ENCODE data around the gene GFOD2. TPM values are rescaled to one million over a fixed set of nuclear protein-coding genes. Genes with fewer than 3 reads are reported as not detected.

GFOD2 gene
- total RNA-seq, 1 experiment from 2014 or later: 23.9 TPM

GRCh38 chr16:67667453-67667816 lies 51.7 kb downstream of the GFOD2 start:
- intact Hi-C loops (cut with micrococcal nuclease; ENCODE audit: unreplicated experiment): loop anchor here (5.0 kb wide), 1 partner anchor 120 kb away; no protein-coding TSS in a partner anchor
- no peaks in the 10 kb centered on the region for H3K27me3 Mint-ChIP-seq (ENCODE audit: unreplicated experiment)

GRCh38 chr16:67666559-67667452 lies 52.3 kb downstream of the GFOD2 start, which contains the start of the genes C16orf86 and ENKD1:
Gene C16orf86, plus strand, starts transcription at chr16:67666814. Its CDS starts 157 bp downstream, at chr16:67666971.
Gene ENKD1, minus strand, starts transcription at chr16:67666750. Its CDS starts 308 bp downstream, at chr16:67666442.
- intact Hi-C loops (cut with micrococcal nuclease; ENCODE audit: unreplicated experiment): loop anchor here (5.0 kb wide), 1 partner anchor 120 kb away; no protein-coding TSS in a partner anchor
- no TSS peak for BruUV-seq (replicated peaks)
- CTCF ChIA-PET: interaction anchor here (1.4 to 4.1 kb wide), 3 partner anchors 53 to 146 kb away, joined by 4 to 31 read pairs (median 11); partner anchors contain the start of gene GFOD2
- Mint-ChIP-seq H3K27me3 (ENCODE audit: unreplicated experiment) (no peaks in the 10 kb centered on the region), H3K4me1 (ENCODE audit: low read depth, unreplicated experiment) (no peaks in the 10 kb centered on the region), H3K9me3 (ENCODE audit: low read depth, unreplicated experiment) (no peaks in the 10 kb centered on the region), H3K36me3 (ENCODE audit: insufficient read depth, unreplicated experiment) (peaks cover 48% of the 10 kb centered on the region), H3K27ac (ENCODE audit: unreplicated experiment) (peak within 1 kb of the TSS; percentile 1), H3K4me3 (ENCODE audit: low read depth, unreplicated experiment) (peak within 1 kb of the TSS; percentile 88)
- DNase-seq: peak; percentile 82
- no peak for TF ChIP-seq CTCF (IDR thresholded peaks at IDR 0.05; ENCODE audit: unreplicated experiment)

More at GRCh38 chr16:67667453-67667816, 51.7 kb downstream of the GFOD2 start:
- H3K4me3 Mint-ChIP-seq (ENCODE audit: low read depth, unreplicated experiment): peak overlapping the region; percentile 88
- CTCF ChIA-PET: interaction anchor here (1.9 to 4.1 kb wide), 2 partner anchors 120 to 146 kb away, joined by 11 to 31 read pairs; no protein-coding TSS in a partner anchor
- no peaks in the 10 kb centered on the region for H3K4me1 Mint-ChIP-seq (ENCODE audit: low read depth, unreplicated experiment)
- H3K36me3 Mint-ChIP-seq (ENCODE audit: insufficient read depth, unreplicated experiment): peaks cover 43% of the 10 kb centered on the region
- TF ChIP-seq CTCF (IDR thresholded peaks at IDR 0.05; ENCODE audit: unreplicated experiment): no peak
- H3K27ac Mint-ChIP-seq (ENCODE audit: unreplicated experiment): no peak overlapping the region
- BruUV-seq (replicated peaks): no TSS peak
- no peaks in the 10 kb centered on the region for H3K9me3 Mint-ChIP-seq (ENCODE audit: low read depth, unreplicated experiment)
- no peak for DNase-seq

GRCh38 chr16:67666032-67666551 lies 53.0 kb downstream of the GFOD2 start:
- peak; percentile 53 for DNase-seq
- no TSS peak for BruUV-seq (replicated peaks)
- H3K27me3 Mint-ChIP-seq (ENCODE audit: unreplicated experiment): no peaks in the 10 kb centered on the region
- intact Hi-C loops (cut with micrococcal nuclease; ENCODE audit: unreplicated experiment): loop anchor here (5.0 kb wide), 1 partner anchor 119 kb away; no protein-coding TSS in a partner anchor
- no peaks in the 10 kb centered on the region for H3K4me1 Mint-ChIP-seq (ENCODE audit: low read depth, unreplicated experiment)
- CTCF ChIA-PET: interaction anchor here (1.4 to 4.1 kb wide), 2 partner anchors 53 to 145 kb away, joined by 4 to 31 read pairs; partner anchors contain the start of gene GFOD2
- no peak for TF ChIP-seq CTCF (IDR thresholded peaks at IDR 0.05; ENCODE audit: unreplicated experiment)
- peak overlapping the region; percentile 88 for H3K4me3 Mint-ChIP-seq (ENCODE audit: low read depth, unreplicated experiment)
- peaks cover 55% of the 10 kb centered on the region for H3K36me3 Mint-ChIP-seq (ENCODE audit: insufficient read depth, unreplicated experiment)
- no peaks in the 10 kb centered on the region for H3K9me3 Mint-ChIP-seq (ENCODE audit: low read depth, unreplicated experiment)
- peak overlapping the region; percentile 1 for H3K27ac Mint-ChIP-seq (ENCODE audit: unreplicated experiment)

- TSS peak; percentile 32 for BruUV-seq (replicated peaks)
- CTCF ChIA-PET: interaction anchor here (0.9 to 4.1 kb wide), 3 partner anchors 54 to 144 kb away, joined by 3 to 31 read pairs (median 4); partner anchors contain the start of genes GFOD2, RANBP10 and TSNAXIP1
- DNase-seq: no peak
Measured at GRCh38 chr16:67665598-67665997, 53.5 kb downstream of the GFOD2 start.

More at GRCh38 chr16:67665598-67665997, 53.5 kb downstream of the GFOD2 start:
- Mint-ChIP-seq H3K27ac (ENCODE audit: unreplicated experiment) (peak overlapping the region; percentile 1), H3K36me3 (ENCODE audit: insufficient read depth, unreplicated experiment) (peaks cover 60% of the 10 kb centered on the region), H3K9me3 (ENCODE audit: low read depth, unreplicated experiment) (no peaks in the 10 kb centered on the region), H3K27me3 (ENCODE audit: unreplicated experiment) (no peaks in the 10 kb centered on the region), H3K4me3 (ENCODE audit: low read depth, unreplicated experiment) (peak overlapping the region; percentile 88), H3K4me1 (ENCODE audit: low read depth, unreplicated experiment) (no peaks in the 10 kb centered on the region)
- no peak for TF ChIP-seq CTCF (IDR thresholded peaks at IDR 0.05; ENCODE audit: unreplicated experiment)
- intact Hi-C loops (cut with micrococcal nuclease; ENCODE audit: unreplicated experiment): loop anchor here (5.0 kb wide), 1 partner anchor 118 kb away; no protein-coding TSS in a partner anchor
